GM20000 (cell line): Measurements from ENCODE around the gene BYSL.

ENCODE experiments used
- DNase-seq: peaks from one replicate; pipeline ENCODE4 v3.0.0; 2012; ENCODE audit warnings: low spot score
- CTCF ChIP-seq: IDR thresholded peaks from 2 replicates; pipeline ENCODE4 v1.5.1; 2012; ENCODE audit warnings: mild to moderate bottlenecking, control low read depth; ENCODE audit errors: extremely low read depth, missing control alignments

BYSL gene

DNA sequence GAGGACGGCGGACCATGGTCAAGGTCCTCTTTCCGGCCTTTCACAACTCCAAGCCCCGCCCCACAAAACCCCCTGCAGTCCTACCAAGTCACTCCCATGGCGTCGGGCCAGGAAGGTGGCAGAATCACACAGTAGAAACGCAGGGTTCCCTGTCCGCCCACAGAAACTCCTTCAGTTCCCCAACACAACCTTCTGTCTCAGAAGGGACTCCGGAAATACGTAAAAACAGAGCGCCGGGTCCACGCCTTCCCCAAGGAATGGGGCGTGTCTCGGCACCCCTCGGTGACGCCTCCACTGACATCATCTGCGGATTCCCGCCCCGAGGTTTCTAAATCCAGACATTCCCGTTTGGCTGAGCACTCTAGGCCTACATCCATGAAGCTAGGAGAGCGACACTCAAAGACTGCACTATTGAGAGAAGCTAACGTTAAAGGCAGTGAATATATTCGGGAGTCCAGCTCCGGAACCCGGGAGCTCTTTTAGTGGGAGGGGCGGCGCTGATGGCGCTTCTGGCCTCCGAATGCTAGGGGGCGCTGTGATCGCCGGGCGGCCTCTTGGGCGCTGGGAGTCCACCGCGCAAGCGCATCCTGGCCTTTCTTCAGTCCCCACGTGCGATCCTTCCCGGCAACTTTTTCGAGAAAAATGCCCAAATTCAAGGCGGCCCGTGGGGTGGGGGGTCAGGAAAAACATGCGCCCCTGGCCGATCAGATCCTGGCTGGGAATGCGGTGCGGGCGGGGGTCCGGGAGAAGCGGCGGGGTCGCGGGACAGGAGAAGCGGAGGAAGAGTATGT is at the start of gene BYSL, which contains the start of gene MED20:
TSS of gene BYSL (plus strand) at position 579 of the 791 bp plus-strand sequence. CDS start at position 643, 64 bp downstream.
TSS of gene MED20 (minus strand) at position 219 of the 791 bp plus-strand sequence. CDS start at position 98, 121 bp downstream.
- DNase-seq, result peak; percentile 93
- peak; percentile 85 for TF ChIP-seq CTCF

- no peak for DNase-seq
- no peak for TF ChIP-seq CTCF
Observed at GRCh38 chr6:41871691-41872090, 49.6 kb upstream of the BYSL start.

GRCh38 chr6:41872147-41872546 is 49.2 kb upstream of the BYSL start:
- DNase-seq, result no peak
- TF ChIP-seq CTCF, result no peak

DNA sequence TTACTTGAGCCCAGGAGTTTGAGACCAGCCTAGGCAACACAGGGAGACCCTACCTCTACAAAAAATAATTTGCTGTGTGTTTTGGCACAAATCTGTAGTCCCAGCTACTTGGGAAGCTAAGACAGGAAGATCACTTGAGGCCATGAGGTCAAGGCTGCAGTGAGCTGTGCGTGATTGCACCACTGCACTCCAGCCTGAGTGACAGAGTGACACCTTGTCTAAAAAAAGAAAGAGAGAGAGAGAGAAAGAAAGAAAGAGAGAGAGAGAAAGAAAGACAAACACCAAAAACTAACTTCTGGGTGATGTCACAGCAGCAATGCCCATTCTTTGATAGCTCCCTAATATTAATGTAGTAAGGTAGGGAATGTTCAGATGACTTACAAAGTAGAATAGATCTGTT is 46.6 kb upstream of the BYSL start:
- no peak for DNase-seq
- no peak for TF ChIP-seq CTCF

DNA sequence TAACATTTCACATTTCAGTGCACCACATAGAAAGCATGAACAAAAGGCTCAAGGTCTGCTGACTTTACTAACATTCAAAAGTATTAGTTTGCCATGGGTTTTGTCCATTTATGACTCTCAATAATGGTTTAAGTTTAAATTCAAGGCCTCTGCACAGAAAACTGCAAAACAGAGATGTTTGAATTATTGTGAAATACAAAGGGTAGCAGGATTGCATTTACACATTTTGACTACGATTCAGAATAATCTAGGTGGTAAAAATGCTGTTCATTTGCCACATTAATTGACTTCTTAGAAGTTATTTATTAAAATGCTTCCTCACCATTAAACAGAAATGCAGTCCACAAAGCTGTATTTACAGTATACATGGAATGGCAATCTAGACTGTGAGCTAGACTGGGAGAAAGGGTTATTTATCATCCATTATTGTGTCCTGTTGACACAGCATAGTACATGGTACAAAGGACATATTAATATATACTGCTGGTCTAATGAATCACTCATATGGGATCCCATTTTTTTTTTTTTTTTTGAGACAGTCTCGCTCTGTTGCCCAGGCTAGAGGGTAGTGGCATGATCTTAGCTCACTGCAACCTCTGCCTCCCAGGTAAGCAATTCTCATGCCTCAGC is 44.1 kb upstream of the BYSL start:
- no peak for TF ChIP-seq CTCF
- DNase-seq, result no peak

DNA sequence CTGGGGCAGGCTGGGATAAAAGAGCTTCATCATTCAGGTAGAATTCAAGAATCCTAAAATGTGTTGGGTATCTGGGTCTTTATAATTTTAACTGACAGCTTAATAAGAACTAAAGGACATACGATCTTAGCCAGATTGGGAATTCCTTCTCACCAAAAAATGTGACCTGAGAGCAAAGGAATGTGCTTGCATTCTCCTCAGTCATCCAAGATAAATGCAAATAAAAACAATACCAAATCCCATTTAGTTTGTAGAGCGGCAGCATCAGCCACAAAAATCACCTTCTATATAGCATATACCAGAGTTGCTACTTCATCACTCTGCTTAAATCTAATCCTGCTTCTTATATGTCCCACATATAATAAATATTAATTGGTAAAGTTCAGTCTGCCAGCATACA is 43.1 kb upstream of the BYSL start:
- TF ChIP-seq CTCF, result no peak
- no peak for DNase-seq

DNA sequence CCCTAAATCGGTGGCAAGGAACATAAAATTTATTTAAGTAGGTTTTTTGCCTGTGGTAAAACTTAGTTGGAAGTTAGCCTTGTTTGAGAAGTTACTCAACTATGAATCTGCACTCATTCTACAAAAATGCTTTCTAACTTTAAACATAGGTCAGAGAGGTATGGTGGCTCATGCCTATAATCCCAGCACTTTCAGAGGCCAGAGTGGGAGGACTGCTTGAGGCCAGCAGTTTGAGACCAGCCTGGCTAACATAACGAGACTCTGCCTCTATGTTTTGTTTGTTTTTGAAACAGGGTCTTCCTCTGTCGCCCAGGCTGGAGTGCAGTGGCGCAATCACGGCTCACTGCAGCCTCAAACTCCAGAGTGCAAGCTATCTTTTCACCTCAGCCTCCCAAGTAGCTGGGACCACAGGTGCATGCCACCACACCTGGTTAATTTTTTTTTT is 42.3 kb upstream of the BYSL start:
- no peak for DNase-seq
- no peak for TF ChIP-seq CTCF
